Mucosa of descending colon (tissue), 3 donors: ENCODE results near the gene PER2. TPM values are rescaled to one million over a fixed set of nuclear protein-coding genes. Genes with fewer than 3 reads are reported as not detected.
A peak's percentile ranks its signal among the peaks of the same experiment; 100 is the strongest.

ENCODE experiments used
- ATAC-seq: fragments of 200-7000 bp; cut with Tn5 transposase; one replicate; pipeline ENCODE4 v1.9.1; 2020; ENCODE audit warnings: mild to moderate bottlenecking, moderate library complexity
- DNase-seq, 3 donors: peaks; one replicate each; pipeline ENCODE4 v3.0.0-alpha.2; 2020
- H3K36me3 ChIP-seq: fragments of 200-600 bp; one replicate; pipeline ENCODE4 v1.8.0; 2021; ENCODE audit warnings: low read depth, mild to moderate bottlenecking
- H3K4me1 ChIP-seq: fragments of 200-600 bp; one replicate; pipeline ENCODE4 v1.8.0; 2021; ENCODE audit warnings: low read depth, mild to moderate bottlenecking
- H3K4me3 ChIP-seq: fragments of 200-600 bp; one replicate; pipeline ENCODE4 v1.8.0; 2021; ENCODE audit warnings: mild to moderate bottlenecking
- H3K9me3 ChIP-seq: fragments of 200-600 bp; one replicate; pipeline ENCODE4 v1.8.0; 2021; ENCODE audit warnings: mild to moderate bottlenecking
- intact Hi-C, 2 donors: fragments of 100-400 bp; cut with DNase I in 1 of 2; cut with micrococcal nuclease in 1 of 2; formaldehyde crosslinking; loops; one replicate each; pipeline versions ENCODE4 v1.11.0 to v1.11.1; 2022; cut with DNase I, micrococcal nuclease
- total RNA-seq, 3 donors: library from RNA; stranded (reverse); fragmentation: NEBNext Ultra II Directional in 2 of 3; extraction: Animal tissue kit (Norgen Biotek cat#: 25700) in 2 of 3; gene quantifications; one replicate each; pipeline versions ENCODE4 v1.2.1 to v1.2.4, GENCODE V29; 2021 to 2023
- TF ChIP-seq, protein P1 (sequence below): fragments of 200-600 bp; IDR thresholded peaks from one replicate; pipeline ENCODE4 v1.8.0; 2022; ENCODE audit warnings: antibody characterized with exemption, mild to moderate bottlenecking
- donor health status: DM: no; HTN: no; CAD: no; lungs with moderate emphysema.
- donor health status: DM: no; HTN: no; CAD: no.
- donor health status: DM: no; HTN: yes; CAD: no.

The PER2 gene
- total RNA-seq, 3 donors from 2014 or later = 22.6 to 26.8 (median 22.6) TPM

GRCh38 chr2:238299803-238300202 lies 11.4 kb upstream of the PER2 start:
- intact Hi-C loops = no loop called here
- TF ChIP-seq, protein P1, sequence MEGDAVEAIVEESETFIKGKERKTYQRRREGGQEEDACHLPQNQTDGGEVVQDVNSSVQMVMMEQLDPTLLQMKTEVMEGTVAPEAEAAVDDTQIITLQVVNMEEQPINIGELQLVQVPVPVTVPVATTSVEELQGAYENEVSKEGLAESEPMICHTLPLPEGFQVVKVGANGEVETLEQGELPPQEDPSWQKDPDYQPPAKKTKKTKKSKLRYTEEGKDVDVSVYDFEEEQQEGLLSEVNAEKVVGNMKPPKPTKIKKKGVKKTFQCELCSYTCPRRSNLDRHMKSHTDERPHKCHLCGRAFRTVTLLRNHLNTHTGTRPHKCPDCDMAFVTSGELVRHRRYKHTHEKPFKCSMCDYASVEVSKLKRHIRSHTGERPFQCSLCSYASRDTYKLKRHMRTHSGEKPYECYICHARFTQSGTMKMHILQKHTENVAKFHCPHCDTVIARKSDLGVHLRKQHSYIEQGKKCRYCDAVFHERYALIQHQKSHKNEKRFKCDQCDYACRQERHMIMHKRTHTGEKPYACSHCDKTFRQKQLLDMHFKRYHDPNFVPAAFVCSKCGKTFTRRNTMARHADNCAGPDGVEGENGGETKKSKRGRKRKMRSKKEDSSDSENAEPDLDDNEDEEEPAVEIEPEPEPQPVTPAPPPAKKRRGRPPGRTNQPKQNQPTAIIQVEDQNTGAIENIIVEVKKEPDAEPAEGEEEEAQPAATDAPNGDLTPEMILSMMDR = no peak
- peak in 1 of 3 donors; percentile 74 for DNase-seq
- Histone ChIP-seq H3K4me3 (no peak overlapping the region), H3K36me3 (no peaks in the 10 kb centered on the region), H3K9me3 (no peaks in the 10 kb centered on the region), H3K4me1 (peaks cover 19% of the 10 kb centered on the region)
- ATAC-seq = peak; percentile 90

DNA sequence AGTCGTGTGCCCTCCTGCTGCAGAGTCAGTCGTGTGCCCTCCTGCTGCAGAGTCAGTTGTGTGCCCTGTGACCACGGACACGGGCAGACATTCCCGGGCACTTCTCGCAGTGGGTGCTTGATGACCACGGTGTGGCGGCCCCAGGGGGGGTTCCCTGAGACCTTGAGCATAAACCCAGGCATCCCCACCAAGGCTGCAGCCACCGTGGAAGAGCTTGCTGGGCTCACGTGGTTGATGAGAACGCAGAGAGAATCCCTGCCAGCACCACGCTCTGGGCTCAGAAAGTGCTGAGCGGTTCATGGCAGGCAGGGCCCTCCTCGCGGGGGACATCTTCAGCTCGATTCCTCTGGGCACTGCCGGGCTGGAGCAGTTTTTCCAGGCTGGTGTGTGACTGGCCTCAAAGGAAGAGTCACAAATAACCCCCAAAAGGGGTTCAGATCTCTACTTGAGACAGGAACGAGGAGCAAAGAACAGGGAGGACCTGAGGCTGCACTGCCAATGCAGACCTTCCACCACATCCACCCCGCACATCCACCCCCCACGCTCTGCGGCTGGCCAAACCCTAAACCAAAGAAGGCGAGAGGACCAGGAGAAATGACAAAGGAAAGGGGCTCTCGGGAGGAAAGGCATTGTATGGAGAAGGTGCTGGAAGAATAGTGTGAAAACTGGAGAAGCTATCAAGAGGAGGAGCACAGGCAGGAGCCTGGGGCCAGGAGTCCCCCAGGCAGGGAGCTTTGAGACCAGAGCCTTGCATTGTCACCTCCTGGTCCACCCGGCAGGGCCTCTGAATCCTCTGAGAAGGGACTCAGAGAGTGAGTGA lies 8.4 kb upstream of the PER2 start:
- H3K4me3 ChIP-seq = no peak overlapping the region
- no peaks in the 10 kb centered on the region for H3K36me3 ChIP-seq
- TF ChIP-seq, protein P1 = no peak
- ATAC-seq (no peak), DNase-seq (peak in 1 of 3 donors; percentile 39)
- no peaks in the 10 kb centered on the region for H3K9me3 ChIP-seq
- intact Hi-C loops = no loop called here
- peaks cover 23% of the 10 kb centered on the region for H3K4me1 ChIP-seq

GRCh38 chr2:238295144-238296112 lies 7.0 kb upstream of the PER2 start:
- TF ChIP-seq, protein P1 = no peak
- intact Hi-C loops = no loop called here
- H3K36me3 ChIP-seq = no peaks in the 10 kb centered on the region
- H3K9me3 ChIP-seq = no peaks in the 10 kb centered on the region
- no peak overlapping the region for H3K4me3 ChIP-seq
- peak in 1 of 3 donors; percentile 41 for DNase-seq
- no peak for ATAC-seq
- peaks cover 26% of the 10 kb centered on the region for H3K4me1 ChIP-seq

- ATAC-seq (peak; percentile 73), DNase-seq (peak; percentile 70 to 79 (median 78))
- TF ChIP-seq, protein P1 = no peak
- Histone ChIP-seq H3K9me3 (no peaks in the 10 kb centered on the region), H3K4me1 (peaks cover 28% of the 10 kb centered on the region), H3K4me3 (no peak overlapping the region), H3K36me3 (no peaks in the 10 kb centered on the region)
- intact Hi-C loops = no loop called here
Measured at GRCh38 chr2:238294393-238295143, 6.2 kb upstream of the PER2 start.

DNA sequence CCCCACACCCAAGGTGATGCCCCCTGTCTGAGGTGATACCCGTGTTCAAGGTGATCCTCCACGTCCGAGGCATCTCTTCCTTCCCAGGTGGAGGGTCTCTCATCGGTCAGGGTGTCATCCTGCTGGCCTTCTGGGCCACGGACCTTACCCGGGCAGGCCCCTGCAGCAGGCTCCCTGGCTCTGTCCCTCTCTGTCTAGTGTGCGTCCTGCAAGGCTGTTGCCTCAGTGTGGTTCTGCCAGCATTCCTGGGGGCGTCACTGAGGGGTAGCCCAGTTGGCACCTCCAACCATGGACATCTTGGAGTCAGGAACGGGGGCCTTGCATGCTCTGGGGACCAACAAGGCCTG lies 5.6 kb upstream of the PER2 start:
- H3K4me1 ChIP-seq = peaks cover 30% of the 10 kb centered on the region
- intact Hi-C loops = no loop called here
- peak in 1 of 3 donors; percentile 43 for DNase-seq

More for the DNA sequence above, 5.6 kb upstream of the PER2 start:
- no peak overlapping the region for H3K4me3 ChIP-seq
- ATAC-seq = no peak
- H3K9me3 ChIP-seq = no peaks in the 10 kb centered on the region
- TF ChIP-seq, protein P1 = no peak
- no peaks in the 10 kb centered on the region for H3K36me3 ChIP-seq
